ENCODE results near the gene CXCL14. TPM values are rescaled to one million over a fixed set of nuclear protein-coding genes. Genes with fewer than 3 reads are reported as not detected.

CXCL14 gene, protein sequence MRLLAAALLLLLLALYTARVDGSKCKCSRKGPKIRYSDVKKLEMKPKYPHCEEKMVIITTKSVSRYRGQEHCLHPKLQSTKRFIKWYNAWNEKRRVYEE
- total RNA-seq (10 to 100 TPM in 2 of 4 donors, 1 to 10 TPM in 2; 2.2 to 16.1 (median 12.3) TPM), polyA plus RNA-seq (10 to 100 TPM; 24.5 to 56.7 (median 46.2) TPM)

GRCh38 chr5:135578685-135579341 lies at the start of gene CXCL14:
Gene CXCL14, minus strand, starts transcription at chr5:135578991. Its CDS starts 213 bp downstream, at chr5:135578778.
- 3% methylated on average over 68 of the region's 68 CpGs for WGBS, 2 donors
- no peak for TF ChIP-seq EP300 (IDR thresholded peaks at IDR 0.05)
- TF ChIP-seq POLR2A (IDR thresholded peaks at IDR 0.05) = no peak
- no peak for TF ChIP-seq CTCF (IDR thresholded peaks at IDR 0.05)
- H3K27ac ChIP-seq = no peak within 1 kb of the TSS
- H3K36me3 ChIP-seq = no peaks in the 10 kb centered on the region
- H3K27me3 ChIP-seq = peaks cover 13 to 80% (median 37%) of the 10 kb centered on the region in 3 donors
- peak within 1 kb of the TSS in 2 of 4 donors; percentile 0 to 12 for H3K4me3 ChIP-seq
- intact Hi-C loops (cut with DNase I) = no loop called here
- peaks cover 0 to 12% (median 5%) of the 10 kb centered on the region in 4 donors for H3K4me1 ChIP-seq
- H3K9me3 ChIP-seq = no peaks in the 10 kb centered on the region
- DNase-seq = no peak

DNA sequence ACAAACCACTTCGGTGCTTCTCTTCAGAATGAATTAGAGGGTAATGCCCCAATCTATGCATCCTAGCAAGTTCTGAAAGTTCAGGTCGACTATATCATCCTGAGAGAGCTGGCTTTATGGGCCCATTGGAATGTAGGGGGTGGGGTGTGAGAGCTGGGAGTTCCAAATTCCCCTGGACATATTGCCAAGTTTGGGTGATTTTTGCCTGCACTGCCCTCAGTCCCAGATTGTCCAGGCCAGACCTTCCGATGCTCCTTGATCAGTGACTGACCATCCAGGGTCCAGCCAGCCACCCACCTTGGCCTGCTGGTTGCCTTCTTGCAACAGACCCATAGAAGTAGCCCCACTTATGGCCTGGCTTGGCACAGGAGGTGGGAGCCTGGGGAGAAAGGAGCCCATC lies 47.8 kb upstream of the CXCL14 start:
- WGBS, 2 donors = 56 to 62% methylated on average over 3 of the region's 3 CpGs
- peaks cover 0 to 11% (median 5%) of the 10 kb centered on the region in 4 donors for H3K4me1 ChIP-seq
- TF ChIP-seq EP300 (IDR thresholded peaks at IDR 0.05) = no peak
- no peak for TF ChIP-seq POLR2A (IDR thresholded peaks at IDR 0.05)
- TF ChIP-seq CTCF (IDR thresholded peaks at IDR 0.05) = no peak
- no peak for TF ChIP-seq POLR2AphosphoS5 (IDR thresholded peaks at IDR 0.05)
- no peak overlapping the region for H3K4me3 ChIP-seq
- H3K9me3 ChIP-seq = no peaks in the 10 kb centered on the region
- H3K36me3 ChIP-seq = no peaks in the 10 kb centered on the region
- no peaks in the 10 kb centered on the region for H3K27me3 ChIP-seq
- H3K27ac ChIP-seq = no peak overlapping the region
- intact Hi-C loops (cut with DNase I) = no loop called here
- DNase-seq = no peak

- intact Hi-C loops (cut with DNase I) = no loop called here
- Histone ChIP-seq H3K4me3 (no peak overlapping the region), H3K27me3 (no peaks in the 10 kb centered on the region), H3K36me3 (no peaks in the 10 kb centered on the region), H3K27ac (no peak overlapping the region), H3K4me1 (peaks cover 0 to 11% (median 5%) of the 10 kb centered on the region in 4 donors), H3K9me3 (no peaks in the 10 kb centered on the region)
- 77 to 81% methylated on average over 3 of the region's 3 CpGs for WGBS, 2 donors
- no peak for DNase-seq
- no peak for TF ChIP-seq POLR2A (IDR thresholded peaks at IDR 0.05)
Observed at GRCh38 chr5:135625961-135626360, 47.2 kb upstream of the CXCL14 start.

GRCh38 chr5:135625486-135625885 lies 46.7 kb upstream of the CXCL14 start:
- DNase-seq = no peak
- Histone ChIP-seq H3K4me3 (no peak overlapping the region), H3K36me3 (no peaks in the 10 kb centered on the region), H3K9me3 (no peaks in the 10 kb centered on the region), H3K4me1 (peaks cover 0 to 11% (median 5%) of the 10 kb centered on the region in 4 donors), H3K27ac (no peak overlapping the region), H3K27me3 (no peaks in the 10 kb centered on the region)
- intact Hi-C loops (cut with DNase I) = no loop called here
- 86 to 95% methylated on average over 1 of the region's 1 CpG for WGBS, 2 donors
- TF ChIP-seq POLR2AphosphoS5 (IDR thresholded peaks at IDR 0.05) (no peak), CTCF (IDR thresholded peaks at IDR 0.05) (no peak), EP300 (IDR thresholded peaks at IDR 0.05) (no peak), POLR2A (IDR thresholded peaks at IDR 0.05) (no peak)

DNA sequence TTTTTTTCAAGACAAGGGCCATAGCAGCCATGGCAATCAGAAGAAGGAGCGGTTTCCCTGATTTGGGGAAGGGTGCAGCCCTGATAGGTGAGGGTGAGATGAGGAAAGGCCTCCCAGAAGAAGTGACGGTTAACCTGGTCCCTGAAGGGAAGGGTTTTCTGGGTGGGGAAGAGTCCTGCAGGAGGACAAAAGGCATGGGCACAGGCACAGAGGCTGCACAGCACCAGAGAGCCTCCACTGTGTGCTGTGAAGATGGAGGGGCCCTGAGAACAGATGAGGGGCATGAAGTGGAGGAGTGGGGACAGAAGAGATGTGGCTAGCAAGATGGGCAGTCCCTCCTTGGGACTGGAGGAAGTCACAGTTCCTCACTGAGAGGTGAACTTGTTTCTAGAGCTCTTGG lies 46.3 kb upstream of the CXCL14 start:
- no peaks in the 10 kb centered on the region for H3K9me3 ChIP-seq
- no peaks in the 10 kb centered on the region for H3K27me3 ChIP-seq
- no peak overlapping the region for H3K4me3 ChIP-seq
- intact Hi-C loops (cut with DNase I) = no loop called here
- no peak overlapping the region for H3K27ac ChIP-seq
- WGBS, 2 donors = 89 to 90% methylated on average over 2 of the region's 2 CpGs
- DNase-seq = no peak
- no peaks in the 10 kb centered on the region for H3K36me3 ChIP-seq
- TF ChIP-seq EP300 (IDR thresholded peaks at IDR 0.05) = no peak
- no peak for TF ChIP-seq CTCF (IDR thresholded peaks at IDR 0.05)
- TF ChIP-seq POLR2A (IDR thresholded peaks at IDR 0.05) = no peak
- TF ChIP-seq POLR2AphosphoS5 (IDR thresholded peaks at IDR 0.05) = no peak
- H3K4me1 ChIP-seq = peaks cover 0 to 11% (median 5%) of the 10 kb centered on the region in 4 donors
